Activated CD8-positive, alpha-beta T cell treated with anti-CD3 and anti-CD28 coated beads, Interleukin-2, amount 10 ng/mL, durations not matched to agents 7 days and 5 days (primary cell): ENCODE measurements around the gene FBXO41. TPM values are rescaled to one million over a fixed set of nuclear protein-coding genes. Genes with fewer than 3 reads are reported as not detected.
"Not testable (repeated sequence)": the region's sequence is repeated elsewhere in the genome, so short reads cannot be mapped to it uniquely, and the experiment has no call there.

Experiments
- ATAC-seq: fragments of 150-1000 bp; cut with Tn5 transposase; one replicate; pipeline ENCODE4 v1.10.0; 2021; ENCODE audit warnings: moderate library complexity
- CTCF ChIA-PET: fragments of 350-600 bp; sonication (Branson Sonifier 250); formaldehyde crosslinking; loops from one replicate; lab custom pipeline; 2021; ENCODE audit warnings: antibody characterized with exemption; lab: Charles Lee
- POLR2A ChIA-PET: fragments of 350-600 bp; sonication (Branson Sonifier 250); formaldehyde crosslinking; loops from one replicate; lab custom pipeline; 2021; ENCODE audit warnings: antibody characterized with exemption; lab: Charles Lee
- DNase-seq: peaks from one replicate; pipeline ENCODE4 v3.0.0-alpha.2; 2020
- H3K27ac Mint-ChIP-seq: one replicate; pipeline ENCODE4 v1.8.0; 2021; ENCODE audit warnings: mild to moderate bottlenecking, mixed read lengths
- H3K27me3 Mint-ChIP-seq: one replicate; pipeline ENCODE4 v1.8.0; 2021; ENCODE audit warnings: low read depth, mixed read lengths
- H3K36me3 Mint-ChIP-seq: one replicate; pipeline ENCODE4 v1.8.0; 2021; ENCODE audit warnings: low read depth, mixed read lengths
- H3K4me1 Mint-ChIP-seq: one replicate; pipeline ENCODE4 v1.8.0; 2021; ENCODE audit warnings: low read depth, mixed read lengths
- H3K4me3 Mint-ChIP-seq: one replicate; pipeline ENCODE4 v1.8.0; 2021; ENCODE audit warnings: mild to moderate bottlenecking, mixed read lengths
- H3K9me3 Mint-ChIP-seq: one replicate; pipeline ENCODE4 v1.8.0; 2022; ENCODE audit warnings: mixed read lengths; ENCODE audit not compliant: insufficient read depth
- total RNA-seq, 2 experiments: library from RNA; stranded (reverse); gene quantifications; one replicate each; pipeline ENCODE4 v1.2.3, GENCODE V29; 2021

Gene FBXO41
- total RNA-seq, 2 experiments from 2014 or later: 32.0 to 32.3 TPM

GRCh38 chr2:73267008-73267407, 17.3 kb downstream of the FBXO41 start:
- ChIA-PET POLR2A (interaction anchor here (1.6 kb wide), 1 partner anchor 119 kb away, joined by 4 read pairs; the partner anchor contains the start of gene ALMS1), CTCF (no interaction called here)
- no peak overlapping the region for H3K4me3 Mint-ChIP-seq
- ATAC-seq (no peak), DNase-seq (no peak)
- no peaks in the 10 kb centered on the region for H3K27me3 Mint-ChIP-seq
- H3K36me3 Mint-ChIP-seq: peaks cover 27% of the 10 kb centered on the region
- H3K9me3 Mint-ChIP-seq: no peaks in the 10 kb centered on the region
- no peak overlapping the region for H3K27ac Mint-ChIP-seq
- peaks cover 20% of the 10 kb centered on the region for H3K4me1 Mint-ChIP-seq

GRCh38 chr2:73266061-73266901, 18.0 kb downstream of the FBXO41 start:
- Mint-ChIP-seq H3K36me3 (peaks cover 27% of the 10 kb centered on the region), H3K27ac (no peak overlapping the region), H3K4me1 (peaks cover 20% of the 10 kb centered on the region), H3K27me3 (no peaks in the 10 kb centered on the region), H3K4me3 (no peak overlapping the region), H3K9me3 (no peaks in the 10 kb centered on the region)
- POLR2A ChIA-PET: no interaction called here
- no peak for DNase-seq
- CTCF ChIA-PET: no interaction called here
- no peak for ATAC-seq

GRCh38 chr2:73265298-73266060, 18.8 kb downstream of the FBXO41 start:
- ChIA-PET CTCF (no interaction called here), POLR2A (no interaction called here)
- Mint-ChIP-seq H3K9me3 (no peaks in the 10 kb centered on the region), H3K27me3 (no peaks in the 10 kb centered on the region), H3K4me1 (peaks cover 18% of the 10 kb centered on the region), H3K4me3 (no peak overlapping the region), H3K36me3 (peaks cover 20% of the 10 kb centered on the region), H3K27ac (no peak overlapping the region)
- ATAC-seq (no peak), DNase-seq (no peak)

- Mint-ChIP-seq H3K4me3 (no peak overlapping the region), H3K9me3 (no peaks in the 10 kb centered on the region), H3K27ac (no peak overlapping the region), H3K27me3 (no peaks in the 10 kb centered on the region), H3K36me3 (peaks cover 20% of the 10 kb centered on the region), H3K4me1 (peaks cover 13% of the 10 kb centered on the region)
- POLR2A ChIA-PET: no interaction called here
- ATAC-seq (no peak), DNase-seq (no peak)
- CTCF ChIA-PET: no interaction called here
Measured at GRCh38 chr2:73264783-73265182, 19.5 kb downstream of the FBXO41 start.

GRCh38 chr2:73264332-73264606, 20.0 kb downstream of the FBXO41 start:
- ChIA-PET CTCF (no interaction called here), POLR2A (no interaction called here)
- ATAC-seq: no peak
- peaks cover 25% of the 10 kb centered on the region for H3K36me3 Mint-ChIP-seq
- no peak overlapping the region for H3K4me3 Mint-ChIP-seq
- H3K27ac Mint-ChIP-seq: no peak overlapping the region
- no peaks in the 10 kb centered on the region for H3K9me3 Mint-ChIP-seq
- no peaks in the 10 kb centered on the region for H3K27me3 Mint-ChIP-seq
- DNase-seq: no peak
- H3K4me1 Mint-ChIP-seq: peaks cover 14% of the 10 kb centered on the region

GRCh38 chr2:73263540-73264331, 20.5 kb downstream of the FBXO41 start:
- Mint-ChIP-seq H3K9me3 (no peaks in the 10 kb centered on the region), H3K4me1 (peaks cover 14% of the 10 kb centered on the region), H3K4me3 (no peak overlapping the region), H3K36me3 (peaks cover 29% of the 10 kb centered on the region), H3K27ac (no peak overlapping the region), H3K27me3 (no peaks in the 10 kb centered on the region)
- CTCF ChIA-PET: no interaction called here
- ATAC-seq (no peak), DNase-seq (no peak)
- POLR2A ChIA-PET: no interaction called here

GRCh38 chr2:73262691-73263429, 21.4 kb downstream of the FBXO41 start:
- H3K27me3 Mint-ChIP-seq, POLR2A ChIA-PET, ATAC-seq, H3K4me3 Mint-ChIP-seq, H3K27ac Mint-ChIP-seq, DNase-seq, H3K9me3 Mint-ChIP-seq, CTCF ChIA-PET, H3K4me1 Mint-ChIP-seq: not testable (repeated sequence)
- H3K36me3 Mint-ChIP-seq: peaks cover 21% of the 10 kb centered on the region

GRCh38 chr2:73262108-73262651, 22.1 kb downstream of the FBXO41 start:
- ATAC-seq: no peak
- H3K4me3 Mint-ChIP-seq: no peak overlapping the region
- H3K4me1 Mint-ChIP-seq: peaks cover 12% of the 10 kb centered on the region
- H3K36me3 Mint-ChIP-seq: peaks cover 19% of the 10 kb centered on the region
- no peak overlapping the region for H3K27ac Mint-ChIP-seq
- ChIA-PET POLR2A (no interaction called here), CTCF (no interaction called here)
- H3K9me3 Mint-ChIP-seq: no peaks in the 10 kb centered on the region
- no peak for DNase-seq
- H3K27me3 Mint-ChIP-seq: no peaks in the 10 kb centered on the region

- Mint-ChIP-seq H3K4me3 (no peak overlapping the region), H3K36me3 (peaks cover 18% of the 10 kb centered on the region), H3K27ac (no peak overlapping the region), H3K9me3 (no peaks in the 10 kb centered on the region), H3K4me1 (peaks cover 8% of the 10 kb centered on the region), H3K27me3 (no peaks in the 10 kb centered on the region)
- DNase-seq (no peak), ATAC-seq (no peak)
- ChIA-PET POLR2A (no interaction called here), CTCF (no interaction called here)
Measured at GRCh38 chr2:73260338-73260984, 23.8 kb downstream of the FBXO41 start.

GRCh38 chr2:73259704-73260337, 24.5 kb downstream of the FBXO41 start:
- CTCF ChIA-PET: no interaction called here

More at GRCh38 chr2:73259704-73260337, 24.5 kb downstream of the FBXO41 start:
- Mint-ChIP-seq H3K4me3 (no peak overlapping the region), H3K4me1 (peaks cover 8% of the 10 kb centered on the region), H3K36me3 (peaks cover 24% of the 10 kb centered on the region), H3K9me3 (no peaks in the 10 kb centered on the region), H3K27me3 (no peaks in the 10 kb centered on the region), H3K27ac (no peak overlapping the region)
- no peak for ATAC-seq
- no peak for DNase-seq
- POLR2A ChIA-PET: no interaction called here
